ENCODE measurements around the gene RACGAP1.

RACGAP1 gene

GRCh38 chr12:49970658-49971057 is 54.6 kb downstream of the RACGAP1 start:
- no peak for TF ChIP-seq CTCF (IDR thresholded peaks at IDR 0.05)
- Histone ChIP-seq H3K27ac (no peak overlapping the region), H3K9me3 (no peaks in the 10 kb centered on the region), H3K4me3 (no peak overlapping the region), H3K27me3 (peaks cover 0 to 51% of the 10 kb centered on the region in 2 donors), H3K4me1 (peaks cover 0 to 28% (median 23%) of the 10 kb centered on the region in 4 donors), H3K36me3 (no peaks in the 10 kb centered on the region)
- peak in 1 of 2 donors; percentile 53 for DNase-seq
- intact Hi-C loops (cut with DNase I; ENCODE audit: low total_unique reads) = no loop called here

GRCh38 chr12:49969651-49970429 is 55.5 kb downstream of the RACGAP1 start:
- H3K27me3 ChIP-seq = peaks cover 0 to 55% of the 10 kb centered on the region in 2 donors

GRCh38 chr12:49969027-49969426 is 56.3 kb downstream of the RACGAP1 start:
- Histone ChIP-seq H3K27ac (no peak overlapping the region), H3K4me1 (peaks cover 0 to 16% (median 10%) of the 10 kb centered on the region in 4 donors), H3K36me3 (no peaks in the 10 kb centered on the region), H3K27me3 (peaks cover 0 to 55% of the 10 kb centered on the region in 2 donors), H3K4me3 (no peak overlapping the region), H3K9me3 (no peaks in the 10 kb centered on the region)
- TF ChIP-seq CTCF (IDR thresholded peaks at IDR 0.05) = no peak
- DNase-seq = peak in 1 of 2 donors; percentile 61
- intact Hi-C loops (cut with DNase I; ENCODE audit: low total_unique reads) = loop anchor here (5.0 kb wide), 1 partner anchor 88 kb away; the partner anchor contains the start of gene ASIC1

More at GRCh38 chr12:49969651-49970429, 55.5 kb downstream of the RACGAP1 start:
- intact Hi-C loops (cut with DNase I; ENCODE audit: low total_unique reads) = loop anchor here (5.0 kb wide), 1 partner anchor 87 kb away; the partner anchor contains the start of gene ASIC1
- no peak overlapping the region for H3K27ac ChIP-seq
- no peaks in the 10 kb centered on the region for H3K36me3 ChIP-seq
- H3K9me3 ChIP-seq = no peaks in the 10 kb centered on the region
- peak in 1 of 2 donors; percentile 46 for DNase-seq
- no peak for TF ChIP-seq CTCF (IDR thresholded peaks at IDR 0.05)
- no peak overlapping the region for H3K4me3 ChIP-seq
- peaks cover 0 to 22% (median 17%) of the 10 kb centered on the region in 4 donors for H3K4me1 ChIP-seq

GRCh38 chr12:49968471-49968870 is 56.8 kb downstream of the RACGAP1 start:
- no peak for TF ChIP-seq CTCF (IDR thresholded peaks at IDR 0.05)
- Histone ChIP-seq H3K4me1 (peaks cover 0 to 15% (median 10%) of the 10 kb centered on the region in 4 donors), H3K9me3 (no peaks in the 10 kb centered on the region), H3K4me3 (no peak overlapping the region), H3K27ac (no peak overlapping the region), H3K36me3 (no peaks in the 10 kb centered on the region), H3K27me3 (peaks cover 0 to 59% of the 10 kb centered on the region in 2 donors)
- intact Hi-C loops (cut with DNase I; ENCODE audit: low total_unique reads) = loop anchor here (5.0 kb wide), 1 partner anchor 89 kb away; the partner anchor contains the start of gene ASIC1
- peak in 1 of 2 donors; percentile 38 for DNase-seq

GRCh38 chr12:49967777-49968250 is 57.5 kb downstream of the RACGAP1 start:
- H3K9me3 ChIP-seq = no peaks in the 10 kb centered on the region
- no peaks in the 10 kb centered on the region for H3K36me3 ChIP-seq
- H3K4me3 ChIP-seq = peak overlapping the region; percentile 11 to 40
- peaks cover 0 to 59% of the 10 kb centered on the region in 2 donors for H3K27me3 ChIP-seq
- peaks cover 0 to 16% (median 10%) of the 10 kb centered on the region in 4 donors for H3K4me1 ChIP-seq
- H3K27ac ChIP-seq = no peak overlapping the region
- no peak for TF ChIP-seq CTCF (IDR thresholded peaks at IDR 0.05)
- intact Hi-C loops (cut with DNase I; ENCODE audit: low total_unique reads) = loop anchor here (5.0 kb wide), 1 partner anchor 89 kb away; the partner anchor contains the start of gene ASIC1
- DNase-seq = peak in 1 of 2 donors; percentile 29

Data from tibial artery (tissue), 4 donors.